Skin epidermis (tissue), 12 donors: Measurements from ENCODE around the gene CCDC40.
"Not testable (repeated sequence)": the region's sequence is repeated elsewhere in the genome, so short reads cannot be mapped to it uniquely, and the experiment has no call there.

Experiments
- H3K27ac ChIP-seq, 21 experiments: fragments of 200-600 bp; sonication (generic) in 11 of 21; one replicate each; pipeline ENCODE4 v1.5.0; 2020; ENCODE audit warnings: mild to moderate bottlenecking in 3 of 21, inconsistent platforms in 2 of 21, moderate library complexity in 2 of 21
- H3K4me3 ChIP-seq, 7 experiments: fragments of 200-600 bp; sonication (generic) in 2 of 7; one replicate each; pipeline ENCODE4 v1.5.0; 2020; ENCODE audit warnings: inconsistent platforms in 2 of 7, mild to moderate bottlenecking in 2 of 7, moderate library complexity in 1 of 7

Gene CCDC40, protein sequence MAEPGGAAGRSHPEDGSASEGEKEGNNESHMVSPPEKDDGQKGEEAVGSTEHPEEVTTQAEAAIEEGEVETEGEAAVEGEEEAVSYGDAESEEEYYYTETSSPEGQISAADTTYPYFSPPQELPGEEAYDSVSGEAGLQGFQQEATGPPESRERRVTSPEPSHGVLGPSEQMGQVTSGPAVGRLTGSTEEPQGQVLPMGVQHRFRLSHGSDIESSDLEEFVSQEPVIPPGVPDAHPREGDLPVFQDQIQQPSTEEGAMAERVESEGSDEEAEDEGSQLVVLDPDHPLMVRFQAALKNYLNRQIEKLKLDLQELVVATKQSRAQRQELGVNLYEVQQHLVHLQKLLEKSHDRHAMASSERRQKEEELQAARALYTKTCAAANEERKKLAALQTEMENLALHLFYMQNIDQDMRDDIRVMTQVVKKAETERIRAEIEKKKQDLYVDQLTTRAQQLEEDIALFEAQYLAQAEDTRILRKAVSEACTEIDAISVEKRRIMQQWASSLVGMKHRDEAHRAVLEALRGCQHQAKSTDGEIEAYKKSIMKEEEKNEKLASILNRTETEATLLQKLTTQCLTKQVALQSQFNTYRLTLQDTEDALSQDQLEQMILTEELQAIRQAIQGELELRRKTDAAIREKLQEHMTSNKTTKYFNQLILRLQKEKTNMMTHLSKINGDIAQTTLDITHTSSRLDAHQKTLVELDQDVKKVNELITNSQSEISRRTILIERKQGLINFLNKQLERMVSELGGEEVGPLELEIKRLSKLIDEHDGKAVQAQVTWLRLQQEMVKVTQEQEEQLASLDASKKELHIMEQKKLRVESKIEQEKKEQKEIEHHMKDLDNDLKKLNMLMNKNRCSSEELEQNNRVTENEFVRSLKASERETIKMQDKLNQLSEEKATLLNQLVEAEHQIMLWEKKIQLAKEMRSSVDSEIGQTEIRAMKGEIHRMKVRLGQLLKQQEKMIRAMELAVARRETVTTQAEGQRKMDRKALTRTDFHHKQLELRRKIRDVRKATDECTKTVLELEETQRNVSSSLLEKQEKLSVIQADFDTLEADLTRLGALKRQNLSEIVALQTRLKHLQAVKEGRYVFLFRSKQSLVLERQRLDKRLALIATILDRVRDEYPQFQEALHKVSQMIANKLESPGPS

GRCh38 chr17:80035937-80036714, at the start of gene CCDC40:
Gene CCDC40 (plus strand): TSS chr17:80036642. CDS start chr17:80036663, 21 bp downstream.
- H3K27ac ChIP-seq = peak within 1 kb of the TSS; percentile 67 to 96 (median 88)
- peak within 1 kb of the TSS; percentile 51 to 89 (median 84) for H3K4me3 ChIP-seq

- peak overlapping the region in 10 of 21 experiments; percentile 3 to 72 (median 48) for H3K27ac ChIP-seq
- no peak overlapping the region for H3K4me3 ChIP-seq
Measured at GRCh38 chr17:79987187-79987934, 49.1 kb upstream of the CCDC40 start.

- Histone ChIP-seq H3K4me3 (no peak overlapping the region), H3K27ac (peak overlapping the region in 12 of 21 experiments; percentile 3 to 72 (median 42))
Measured at GRCh38 chr17:79987935-79988184, 48.6 kb upstream of the CCDC40 start.

DNA sequence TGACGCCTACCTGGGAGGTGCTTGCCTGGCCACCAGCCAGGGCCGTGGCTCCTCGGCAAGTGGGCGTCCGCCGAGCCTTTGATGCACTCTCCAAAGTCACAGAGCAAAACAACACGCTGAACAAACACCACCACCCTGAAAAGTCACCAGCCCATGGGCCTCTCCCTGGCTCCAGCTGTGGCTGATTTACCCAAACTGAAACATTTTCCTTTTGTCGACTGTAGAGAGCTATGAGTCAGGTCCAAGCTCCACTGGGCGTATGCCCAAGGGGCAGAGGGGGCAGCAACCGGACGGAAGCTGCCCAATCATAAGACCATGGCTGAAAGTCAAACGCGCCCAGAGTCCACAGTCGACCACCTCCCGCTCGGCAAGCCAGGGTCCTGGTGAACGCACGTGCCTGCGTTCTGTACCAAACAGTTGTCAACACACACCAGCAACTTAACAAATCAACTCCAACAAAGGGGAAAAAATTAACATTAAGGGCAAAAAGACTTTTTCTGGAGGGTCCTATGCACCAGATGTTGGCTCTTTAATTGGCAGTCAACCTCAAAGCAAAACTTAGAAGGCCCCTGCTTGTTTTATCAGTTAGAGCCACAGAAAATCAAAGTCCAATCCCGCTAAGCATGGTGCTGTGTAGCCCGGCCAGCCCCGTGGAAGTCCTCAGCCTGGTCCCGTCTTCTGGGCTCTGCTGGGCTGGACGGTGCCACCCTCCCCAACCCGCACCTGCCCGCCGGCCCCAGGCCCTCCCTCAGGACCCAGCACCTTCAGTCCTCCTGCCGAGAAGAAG, 48.1 kb upstream of the CCDC40 start:
- Histone ChIP-seq H3K27ac (peak overlapping the region in 15 of 21 experiments; percentile 3 to 72 (median 43)), H3K4me3 (no peak overlapping the region)

DNA sequence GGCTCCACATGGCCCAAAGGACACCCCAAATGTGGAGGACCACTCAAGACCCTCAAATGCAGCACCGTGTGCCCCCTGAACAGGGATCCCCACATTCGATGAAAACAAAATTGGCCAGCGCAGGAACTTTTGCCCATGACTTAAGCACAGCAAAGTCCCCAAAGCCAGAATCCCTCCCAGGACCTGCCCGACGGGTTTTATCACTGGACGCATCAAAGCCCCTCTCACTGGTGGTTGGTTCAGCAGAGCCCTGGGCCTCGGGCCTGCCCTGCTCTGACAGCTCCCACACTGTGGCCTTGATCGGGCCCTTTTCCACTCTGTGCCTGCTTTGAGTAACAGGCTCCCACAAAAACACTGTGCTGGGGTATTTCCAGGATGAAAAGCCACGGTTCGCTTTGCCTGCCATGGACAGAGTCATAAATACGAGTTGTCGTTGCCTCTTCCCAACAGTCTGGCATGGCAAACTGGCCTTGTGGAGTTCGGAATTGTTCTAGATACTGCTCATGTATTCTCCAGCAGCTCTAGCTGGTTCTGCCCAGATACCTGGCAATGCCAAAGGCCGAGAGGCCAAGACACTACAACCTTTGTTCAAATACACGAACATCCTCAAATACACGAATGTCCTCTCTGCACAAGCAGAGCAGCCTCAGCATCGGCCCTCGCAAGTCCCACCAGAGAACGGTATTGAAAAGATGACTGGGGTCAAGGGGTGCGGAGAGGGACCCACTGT, 47.2 kb upstream of the CCDC40 start:
- Histone ChIP-seq H3K4me3 (no peak overlapping the region), H3K27ac (peak overlapping the region in 6 of 21 experiments; percentile 43 to 72 (median 59))

DNA sequence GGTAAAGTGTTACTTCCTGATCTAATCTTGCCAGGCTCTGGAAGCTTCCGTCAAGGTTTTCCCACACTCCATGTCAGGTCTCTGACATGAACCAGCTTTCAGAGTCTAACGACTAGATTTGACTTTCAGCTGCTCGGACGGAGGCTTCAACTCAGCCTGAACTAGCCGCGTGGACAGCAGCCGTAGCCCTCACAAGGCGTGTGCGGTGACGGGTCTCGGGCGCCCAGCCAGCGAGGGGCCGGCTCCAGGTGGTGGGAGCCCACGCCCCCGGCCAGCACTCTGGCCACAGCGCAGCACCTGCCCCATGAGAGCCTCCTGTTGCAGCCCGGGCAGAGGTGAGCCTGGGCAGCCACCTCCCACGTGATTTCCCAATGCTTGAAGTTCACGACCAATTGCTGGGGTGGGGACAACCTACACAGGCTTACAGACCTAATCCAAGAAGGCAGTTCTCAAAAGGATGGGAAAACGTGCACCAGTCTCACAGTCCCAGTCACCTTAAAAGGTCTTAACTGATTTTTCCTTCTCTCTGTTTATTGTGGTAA, 46.3 kb upstream of the CCDC40 start:
- no peak overlapping the region for H3K4me3 ChIP-seq
- H3K27ac ChIP-seq = no peak overlapping the region

GRCh38 chr17:79990704-79991103, 45.7 kb upstream of the CCDC40 start:
- peak overlapping the region in 1 of 21 experiments; percentile 41 for H3K27ac ChIP-seq
- no peak overlapping the region for H3K4me3 ChIP-seq

GRCh38 chr17:79991140-79991923, 45.1 kb upstream of the CCDC40 start:
- peak overlapping the region; percentile 25 to 45 (median 29) for H3K4me3 ChIP-seq
- peak overlapping the region in 11 of 21 experiments; percentile 11 to 77 (median 58) for H3K27ac ChIP-seq

GRCh38 chr17:79991924-79992648, 44.4 kb upstream of the CCDC40 start:
- Histone ChIP-seq H3K4me3 (peak overlapping the region; percentile 25 to 45 (median 29)), H3K27ac (peak overlapping the region in 15 of 21 experiments; percentile 11 to 77 (median 58))

GRCh38 chr17:79992649-79993389, 43.6 kb upstream of the CCDC40 start:
- no peak overlapping the region for H3K4me3 ChIP-seq
- peak overlapping the region in 8 of 21 experiments; percentile 4 to 77 (median 65) for H3K27ac ChIP-seq

DNA sequence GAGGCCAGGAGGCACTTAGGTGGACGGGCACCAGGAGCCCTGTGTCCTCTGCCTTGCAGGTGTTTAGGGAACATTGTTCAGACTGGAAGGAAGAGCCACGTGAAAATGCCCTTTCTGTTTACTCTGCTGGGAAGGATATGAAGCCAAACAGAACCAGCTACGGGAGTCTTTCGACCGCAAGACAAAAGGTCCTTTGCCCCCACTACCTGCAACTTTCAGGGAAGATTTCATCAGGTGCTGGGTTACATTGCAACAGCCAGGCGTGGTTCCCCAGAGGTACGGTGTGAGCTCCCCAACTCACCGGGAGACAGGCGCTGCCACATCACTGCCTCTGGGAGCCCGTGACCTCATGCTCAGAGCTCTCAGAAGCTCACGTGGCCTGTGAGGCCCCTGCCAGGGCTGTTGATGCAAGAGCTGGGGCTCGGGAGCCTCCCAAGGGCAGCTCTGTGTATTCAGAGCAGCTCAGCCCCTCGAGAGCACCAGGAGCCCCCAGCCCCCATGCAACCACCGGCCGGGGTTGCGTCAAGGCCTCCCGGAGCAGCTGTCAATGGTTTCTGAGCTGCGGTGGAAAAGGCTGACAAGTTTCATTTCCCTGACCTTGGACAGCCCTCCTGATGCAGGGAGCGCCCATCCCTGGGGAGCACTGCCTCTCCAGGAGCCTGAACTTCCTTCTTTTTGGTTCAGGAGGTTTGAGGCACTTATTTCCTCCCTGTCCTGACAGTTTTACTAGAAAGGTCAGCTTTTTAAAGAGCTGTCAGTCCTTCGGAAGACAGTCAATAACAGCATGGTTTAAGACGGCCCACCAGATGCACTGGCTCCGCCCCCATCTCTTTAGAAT, 42.8 kb upstream of the CCDC40 start:
- H3K27ac ChIP-seq = peak overlapping the region in 5 of 21 experiments; percentile 9 to 67 (median 47)
- no peak overlapping the region for H3K4me3 ChIP-seq

DNA sequence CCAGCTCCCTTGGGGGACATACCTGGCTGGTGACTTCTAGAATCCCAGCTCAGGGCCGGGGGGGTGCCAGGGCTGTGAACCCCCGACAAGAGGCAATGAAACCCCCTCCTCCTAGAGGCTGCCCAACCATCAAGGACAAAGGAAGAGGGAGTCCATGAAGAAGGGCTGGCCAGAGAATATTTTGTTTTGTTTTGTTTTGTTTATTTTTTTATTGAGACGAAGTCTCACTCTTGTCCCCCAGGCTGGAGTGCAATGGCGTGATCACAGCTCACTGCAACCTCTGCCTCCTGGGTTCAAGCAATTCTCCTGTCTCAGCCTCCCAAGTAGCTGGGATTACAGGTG, 42.2 kb upstream of the CCDC40 start:
- not testable (repeated sequence) for H3K4me3 ChIP-seq
- H3K27ac ChIP-seq = peak overlapping the region in 4 of 21 experiments; percentile 9 to 67 (median 40)

DNA sequence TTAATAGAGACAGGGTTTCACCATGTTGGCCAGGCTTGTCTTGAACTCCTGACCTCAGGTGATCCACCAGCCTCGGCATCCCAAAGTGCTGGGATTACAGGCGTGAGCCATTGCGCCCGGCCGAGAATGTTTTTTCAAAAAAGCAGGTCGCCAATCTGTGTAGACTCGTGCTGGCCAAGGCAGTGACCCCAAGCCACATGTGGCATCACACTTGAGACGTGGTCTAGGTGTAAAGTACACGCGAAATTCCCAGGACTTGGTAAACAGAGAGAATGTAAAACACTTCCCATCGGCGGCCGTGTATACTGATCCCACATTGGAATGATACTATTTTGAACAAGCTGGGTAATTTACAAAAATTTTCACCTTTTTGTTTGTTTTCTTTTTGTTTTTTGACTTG, 41.8 kb upstream of the CCDC40 start:
- H3K4me3 ChIP-seq = no peak overlapping the region
- no peak overlapping the region for H3K27ac ChIP-seq

DNA sequence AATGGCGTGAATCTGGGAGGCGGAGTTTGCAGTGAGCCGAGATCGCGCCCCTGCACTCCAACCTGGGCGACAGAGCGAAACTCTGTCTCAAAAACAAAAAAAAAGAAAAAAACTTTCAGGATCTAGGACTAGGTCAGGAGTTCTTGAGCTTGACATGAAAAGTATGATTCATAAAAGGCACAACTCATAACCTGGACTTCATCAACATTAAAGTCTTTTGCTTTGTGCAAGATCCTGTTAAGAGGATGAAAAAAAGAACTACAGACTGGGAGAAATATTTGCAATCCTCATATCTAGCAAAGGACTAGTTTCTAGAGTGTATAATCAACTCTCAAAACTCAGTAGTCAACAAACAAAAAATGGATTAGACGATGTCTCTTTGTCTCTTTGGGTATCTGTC, 40.7 kb upstream of the CCDC40 start:
- no peak overlapping the region for H3K27ac ChIP-seq
- no peak overlapping the region for H3K4me3 ChIP-seq
